Measurements from ENCODE around the gene METTL25. TPM values are rescaled to one million over a fixed set of nuclear protein-coding genes. Genes with fewer than 3 reads are reported as not detected.

Gene METTL25
- polyA plus RNA-seq, 1 of the 3 experiments (the other 2 are of a cell fraction) = 3.0 TPM

GRCh38 chr12:82522762-82523161 lies 164.4 kb downstream of the METTL25 start:
- CTCF ChIA-PET = interaction anchor here (0.7 to 1.3 kb wide), 2 partner anchors 138 to 163 kb away, joined by 3 read pairs; no protein-coding TSS in a partner anchor
- no peaks in the 10 kb centered on the region for H3F3A ChIP-seq (replicated peaks; ENCODE audit: insufficient read depth)
- TF ChIP-seq FOXM1 (IDR thresholded peaks at IDR 0.05; ENCODE audit: low read depth) (no peak), PBX3 (IDR thresholded peaks at IDR 0.05) (no peak), REST (IDR thresholded peaks at IDR 0.05; ENCODE audit: low read depth, low read length) (no peak), EP300 (IDR thresholded peaks at IDR 0.05; ENCODE audit: borderline replicate concordance in 1 of 2, low read depth in 1 of 2, low read length in 1 of 2) (no peak), USF2 (IDR thresholded peaks at IDR 0.05; ENCODE audit: borderline replicate concordance, low read depth, low read length) (no peak), POLR2AphosphoS5 (IDR thresholded peaks at IDR 0.05; ENCODE audit: low read depth, low read length) (no peak), RFX5 (IDR thresholded peaks at IDR 0.05; ENCODE audit: low read length) (no peak), IRF3 (IDR thresholded peaks at IDR 0.05; ENCODE audit: low read depth, low read length) (no peak), FOSL2 (IDR thresholded peaks at IDR 0.05; ENCODE audit: borderline replicate concordance, low read depth) (no peak)

GRCh38 chr12:82523996-82524395 lies 165.7 kb downstream of the METTL25 start:
- Histone ChIP-seq H3K36me3 (replicated peaks in 1 of 2; ENCODE audit: control insufficient read depth in 1 of 2, insufficient read depth in 2 of 2, low read length in 1 of 2) (no peaks in the 10 kb centered on the region), H3K27ac (ENCODE audit: low read depth in 2 of 2, low read length in 1 of 2) (no peak overlapping the region; a peak in 1 of 4 replicates), H2AFZ (ENCODE audit: low read depth) (no peak overlapping the region), H3K27me3 (ENCODE audit: insufficient read depth) (no peaks in the 10 kb centered on the region), H3K4me2 (no peak overlapping the region), H3K4me3 (ENCODE audit: low read depth in 2 of 2, low read length in 1 of 2) (no peak overlapping the region), H3K9ac (no peak overlapping the region), H3K4me1 (ENCODE audit: control insufficient read depth in 1 of 2, insufficient read depth in 2 of 2, low read depth in 1 of 2, low read length in 1 of 2) (no peaks in the 10 kb centered on the region; a peak in 1 of 4 replicates), H3K79me2 (ENCODE audit: insufficient read depth) (no peaks in the 10 kb centered on the region), H3K9me2 (no peaks in the 10 kb centered on the region), H3K9me3 (no peaks in the 10 kb centered on the region), H3F3A (replicated peaks; ENCODE audit: insufficient read depth) (no peaks in the 10 kb centered on the region), H4K20me1 (ENCODE audit: insufficient read depth) (no peaks in the 10 kb centered on the region)
- WGBS (ENCODE audit: low lambda C conversion rate) = 61% methylated on average over 3 of the region's 3 CpGs
- POLR2A ChIA-PET = no interaction called here
- no peak for DNase-seq
- CTCF ChIA-PET = interaction anchor here (0.7 to 1.3 kb wide), 2 partner anchors 44 to 162 kb away, joined by 3 read pairs; no protein-coding TSS in a partner anchor
- TF ChIP-seq NFIC (IDR thresholded peaks at IDR 0.05; ENCODE audit: borderline replicate concordance) (no peak), USF2 (IDR thresholded peaks at IDR 0.05; ENCODE audit: borderline replicate concordance, low read depth, low read length) (no peak), CTCF (IDR thresholded peaks at IDR 0.05) (no peak), ELF1 (IDR thresholded peaks at IDR 0.05) (no peak), POLR2AphosphoS5 (IDR thresholded peaks at IDR 0.05; ENCODE audit: low read depth, low read length) (no peak), TAF1 (IDR thresholded peaks at IDR 0.05; ENCODE audit: borderline replicate concordance, low read depth, low read length) (no peak), USF1 (IDR thresholded peaks at IDR 0.05; ENCODE audit: borderline replicate concordance, low read depth) (no peak), MAX (IDR thresholded peaks at IDR 0.05; ENCODE audit: low read depth) (no peak), RXRA (IDR thresholded peaks at IDR 0.05; ENCODE audit: borderline replicate concordance, low read depth) (no peak)

More at GRCh38 chr12:82522762-82523161, 164.4 kb downstream of the METTL25 start:
- Histone ChIP-seq H3K79me2 (ENCODE audit: insufficient read depth) (no peaks in the 10 kb centered on the region), H3K9me2 (no peaks in the 10 kb centered on the region), H4K20me1 (ENCODE audit: insufficient read depth) (no peaks in the 10 kb centered on the region), H3K9me3 (no peaks in the 10 kb centered on the region), H3K4me3 (ENCODE audit: low read depth in 2 of 2, low read length in 1 of 2) (no peak overlapping the region), H3K4me2 (no peak overlapping the region), H3K27me3 (ENCODE audit: insufficient read depth) (no peaks in the 10 kb centered on the region), H3K36me3 (replicated peaks in 1 of 2; ENCODE audit: control insufficient read depth in 1 of 2, insufficient read depth in 2 of 2, low read length in 1 of 2) (no peaks in the 10 kb centered on the region), H3K4me1 (ENCODE audit: control insufficient read depth in 1 of 2, insufficient read depth in 2 of 2, low read depth in 1 of 2, low read length in 1 of 2) (no peaks in the 10 kb centered on the region; a peak in 1 of 4 replicates), H3K27ac (ENCODE audit: low read depth in 2 of 2, low read length in 1 of 2) (no peak overlapping the region), H2AFZ (ENCODE audit: low read depth) (no peak overlapping the region), H3K9ac (no peak overlapping the region)
- POLR2A ChIA-PET = no interaction called here
- no peak for DNase-seq

All from SK-N-SH (cell line).